PC-9 (cell line): Measurements from ENCODE around the gene CDX1. TPM values are rescaled to one million over a fixed set of nuclear protein-coding genes. Genes with fewer than 3 reads are reported as not detected.

Experiments used
- BruUV-seq: library from RNA; stranded (reverse); fragments of 400-500 nt; replicated peaks from 2 replicates; lab custom pipeline; 2021; lab: Mats Ljungman, UMichigan
- CTCF ChIA-PET: fragments of 300-600 bp; sonication (Branson Sonifier 250); formaldehyde crosslinking; loops from one replicate; lab custom pipeline; 2022; ENCODE audit warnings: antibody characterized with exemption; lab: Charles Lee
- POLR2A ChIA-PET: fragments of 300-600 bp; sonication (Branson Sonifier 250); formaldehyde crosslinking; loops from one replicate; lab custom pipeline; 2022; ENCODE audit warnings: antibody characterized with exemption; ENCODE audit not compliant: unreplicated experiment; lab: Charles Lee
- DNase-seq, 2 experiments: peaks; one replicate each; pipeline versions ENCODE4 v3.0.0 to v3.0.0-alpha.2; 2015 to 2022; ENCODE audit warnings: mixed read lengths in 1 of 2
- H2AFZ ChIP-seq: fragments of 200-600 bp; sonication (generic); 2 replicates; pipeline ENCODE4 v1.8.1; 2017; ENCODE audit warnings: antibody characterized with exemption
- H3F3A ChIP-seq: fragments of 200-600 bp; sonication (generic); 2 replicates; pipeline ENCODE4 v1.8.1; 2017; ENCODE audit warnings: antibody characterized with exemption, mild to moderate bottlenecking, low read depth; ENCODE audit not compliant: insufficient read depth
- H3K27ac ChIP-seq: fragments of 200-600 bp; sonication (generic); 2 replicates; pipeline ENCODE4 v1.6.1; 2016; ENCODE audit warnings: mixed run types
- H3K27me3 ChIP-seq: fragments of 200-600 bp; sonication (generic); 2 replicates; pipeline ENCODE4 v1.6.1; 2016; ENCODE audit warnings: low read depth, mixed run types; ENCODE audit not compliant: insufficient read depth
- H3K36me3 ChIP-seq: fragments of 200-600 bp; sonication (generic); 2 replicates; pipeline ENCODE4 v1.6.1; 2016; ENCODE audit warnings: low read depth, mixed run types
- H3K4me1 ChIP-seq: fragments of 200-600 bp; sonication (generic); replicated peaks from 2 replicates; pipeline ENCODE4 v1.6.1; 2016; ENCODE audit warnings: mixed run types; ENCODE audit not compliant: insufficient read depth
- H3K4me2 ChIP-seq: fragments of 200-600 bp; sonication (generic); 2 replicates; pipeline ENCODE4 v1.6.1; 2017; ENCODE audit warnings: mixed run types
- H3K4me3 ChIP-seq: fragments of 200-600 bp; sonication (generic); 2 replicates; pipeline ENCODE4 v1.6.1; 2016; ENCODE audit warnings: mixed run types
- H3K79me2 ChIP-seq: fragments of 200-600 bp; sonication (generic); 2 replicates; pipeline ENCODE4 v1.6.1; 2017; ENCODE audit warnings: low read depth, mixed run types
- H3K9me2 ChIP-seq: fragments of 200-600 bp; sonication (generic); 2 replicates; pipeline ENCODE4 v1.8.1; 2017; ENCODE audit warnings: mild to moderate bottlenecking; ENCODE audit not compliant: insufficient read depth
- H3K9me3 ChIP-seq: fragments of 200-600 bp; sonication (generic); 2 replicates; pipeline ENCODE4 v1.8.1; 2016; ENCODE audit warnings: low read depth; ENCODE audit not compliant: insufficient read depth
- H4K20me1 ChIP-seq: fragments of 200-600 bp; sonication (generic); 2 replicates; pipeline ENCODE4 v1.8.1; 2017; ENCODE audit not compliant: insufficient read depth
- EZH2 ChIP-seq: fragments of 200-600 bp; sonication (generic); IDR thresholded peaks from 2 replicates; pipeline ENCODE4 v1.8.0; 2017; ENCODE audit warnings: antibody characterized with exemption, low read depth
- intact Hi-C: fragments of 100-400 bp; cut with micrococcal nuclease; formaldehyde crosslinking; loops from one replicate; pipeline ENCODE4 v1.10.0; 2022; ENCODE audit not compliant: unreplicated experiment
- total RNA-seq: library from RNA; stranded (reverse); gene quantifications from 2 replicates; pipeline ENCODE4 v1.2.3, GENCODE V29; 2021
- TF ChIP-seq, protein P1 (sequence below): fragments of 200-600 bp; sonication (generic); conservative IDR thresholded peaks from 2 replicates; pipeline ENCODE4 v1.6.1; 2017; ENCODE audit warnings: mixed run types, antibody characterized with exemption, mild to moderate bottlenecking, moderate library complexity

The CDX1 gene
- total RNA-seq, 1 experiment from 2014 or later, result not detected

DNA sequence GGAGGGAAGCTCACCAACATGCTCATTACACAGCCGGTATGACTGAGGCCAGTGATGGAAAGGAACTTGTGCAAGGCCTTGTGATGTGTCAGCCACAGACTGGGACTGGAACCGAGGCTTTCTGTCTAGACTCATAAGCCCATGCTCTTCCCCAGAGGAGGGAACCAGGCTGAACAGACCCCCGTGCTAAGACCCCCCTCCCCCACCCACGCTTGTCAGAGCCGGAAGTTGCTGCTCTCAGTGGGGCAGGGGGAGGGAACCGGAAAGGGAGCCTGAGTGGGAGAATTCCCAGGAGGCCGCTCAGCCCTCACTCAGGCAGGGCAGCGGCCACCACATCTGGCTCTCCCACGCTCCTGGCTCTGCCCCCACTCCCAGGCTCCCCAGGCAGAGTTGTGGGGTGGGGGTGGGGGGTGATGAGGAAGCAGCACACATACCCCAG, 6.8 kb upstream of the CDX1 start:
- H3K4me1 ChIP-seq, result no peaks in the 10 kb centered on the region; the same call in 1 of the 2 replicates
- no peak overlapping the region for H3K27ac ChIP-seq
- H3K9me2 ChIP-seq, result no peaks in the 10 kb centered on the region
- H3K36me3 ChIP-seq, result no peaks in the 10 kb centered on the region
- no peak for TF ChIP-seq EZH2
- TF ChIP-seq, protein P1, sequence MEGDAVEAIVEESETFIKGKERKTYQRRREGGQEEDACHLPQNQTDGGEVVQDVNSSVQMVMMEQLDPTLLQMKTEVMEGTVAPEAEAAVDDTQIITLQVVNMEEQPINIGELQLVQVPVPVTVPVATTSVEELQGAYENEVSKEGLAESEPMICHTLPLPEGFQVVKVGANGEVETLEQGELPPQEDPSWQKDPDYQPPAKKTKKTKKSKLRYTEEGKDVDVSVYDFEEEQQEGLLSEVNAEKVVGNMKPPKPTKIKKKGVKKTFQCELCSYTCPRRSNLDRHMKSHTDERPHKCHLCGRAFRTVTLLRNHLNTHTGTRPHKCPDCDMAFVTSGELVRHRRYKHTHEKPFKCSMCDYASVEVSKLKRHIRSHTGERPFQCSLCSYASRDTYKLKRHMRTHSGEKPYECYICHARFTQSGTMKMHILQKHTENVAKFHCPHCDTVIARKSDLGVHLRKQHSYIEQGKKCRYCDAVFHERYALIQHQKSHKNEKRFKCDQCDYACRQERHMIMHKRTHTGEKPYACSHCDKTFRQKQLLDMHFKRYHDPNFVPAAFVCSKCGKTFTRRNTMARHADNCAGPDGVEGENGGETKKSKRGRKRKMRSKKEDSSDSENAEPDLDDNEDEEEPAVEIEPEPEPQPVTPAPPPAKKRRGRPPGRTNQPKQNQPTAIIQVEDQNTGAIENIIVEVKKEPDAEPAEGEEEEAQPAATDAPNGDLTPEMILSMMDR, result no peak
- ChIA-PET CTCF (interaction anchor here (0.5 to 0.6 kb wide), 2 partner anchors 237 to 313 kb away, joined by 3 read pairs; no protein-coding TSS in a partner anchor), POLR2A (no interaction called here)
- H4K20me1 ChIP-seq, result no peaks in the 10 kb centered on the region
- no peaks in the 10 kb centered on the region for H3K79me2 ChIP-seq
- H3K9me3 ChIP-seq, result no peaks in the 10 kb centered on the region
- BruUV-seq, result no TSS peak
- H3K4me2 ChIP-seq, result no peak overlapping the region
- intact Hi-C loops, result loop anchor here (2.0 kb wide), 1 partner anchor 49 kb away; no protein-coding TSS in a partner anchor
- DNase-seq, result no peak
- 0 out of 2 replicates have a peak, but pooled peaks cover 4% of the 10 kb centered on the region for H3F3A ChIP-seq
- H2AFZ ChIP-seq, result no peak overlapping the region
- H3K27me3 ChIP-seq, result peaks cover 9% of the 10 kb centered on the region; the same call in 1 of the 2 replicates
- no peak overlapping the region for H3K4me3 ChIP-seq

DNA sequence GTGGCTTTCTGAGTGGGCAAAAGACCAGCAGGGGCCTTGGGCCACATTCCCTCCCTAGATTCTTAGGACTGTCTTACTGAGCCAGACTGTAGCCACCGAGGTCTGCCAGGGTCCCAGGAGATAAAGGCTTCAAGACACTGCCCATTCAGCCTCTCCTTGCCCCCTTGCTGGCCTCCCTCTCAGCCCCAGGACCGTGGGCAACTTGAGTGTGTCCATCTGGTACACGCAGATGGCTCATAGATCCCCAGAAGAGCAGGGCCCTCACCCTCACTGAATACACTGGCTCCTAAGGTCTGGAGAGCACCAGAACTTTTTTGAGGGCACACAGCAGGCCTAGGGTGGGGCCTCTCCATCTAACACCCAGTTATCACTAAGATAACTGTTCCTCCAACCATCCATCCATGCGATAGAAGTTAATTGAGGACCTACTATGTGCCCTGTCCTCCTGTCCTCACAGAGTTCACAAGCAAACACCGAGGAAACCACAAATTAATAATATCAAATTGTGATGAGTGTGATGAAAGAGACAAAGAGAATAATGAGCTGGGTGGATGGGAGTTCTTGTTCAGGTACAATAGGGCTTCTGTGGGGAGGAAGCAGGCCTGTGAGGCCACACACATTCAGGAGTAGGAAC, 6.0 kb upstream of the CDX1 start:
- Histone ChIP-seq H3K36me3 (no peaks in the 10 kb centered on the region), H3K4me3 (no peak overlapping the region), H4K20me1 (no peaks in the 10 kb centered on the region), H3K4me2 (no peak overlapping the region), H2AFZ (no peak overlapping the region), H3F3A (0 out of 2 replicates have a peak, but pooled peaks cover 4% of the 10 kb centered on the region), H3K27ac (no peak overlapping the region), H3K9me2 (no peaks in the 10 kb centered on the region), H3K79me2 (no peaks in the 10 kb centered on the region), H3K4me1 (no peaks in the 10 kb centered on the region; the same call in 1 of the 2 replicates), H3K9me3 (no peaks in the 10 kb centered on the region), H3K27me3 (peaks cover 6% of the 10 kb centered on the region; the same call in 1 of the 2 replicates)
- no peak for TF ChIP-seq EZH2
- TF ChIP-seq, protein P1, result no peak
- ChIA-PET POLR2A (no interaction called here), CTCF (no interaction called here)
- no peak for DNase-seq
- intact Hi-C loops, result loop anchor here (1.0 to 2.0 kb wide), 6 partner anchors 30 to 326 kb away; no protein-coding TSS in a partner anchor
- BruUV-seq, result no TSS peak

DNA sequence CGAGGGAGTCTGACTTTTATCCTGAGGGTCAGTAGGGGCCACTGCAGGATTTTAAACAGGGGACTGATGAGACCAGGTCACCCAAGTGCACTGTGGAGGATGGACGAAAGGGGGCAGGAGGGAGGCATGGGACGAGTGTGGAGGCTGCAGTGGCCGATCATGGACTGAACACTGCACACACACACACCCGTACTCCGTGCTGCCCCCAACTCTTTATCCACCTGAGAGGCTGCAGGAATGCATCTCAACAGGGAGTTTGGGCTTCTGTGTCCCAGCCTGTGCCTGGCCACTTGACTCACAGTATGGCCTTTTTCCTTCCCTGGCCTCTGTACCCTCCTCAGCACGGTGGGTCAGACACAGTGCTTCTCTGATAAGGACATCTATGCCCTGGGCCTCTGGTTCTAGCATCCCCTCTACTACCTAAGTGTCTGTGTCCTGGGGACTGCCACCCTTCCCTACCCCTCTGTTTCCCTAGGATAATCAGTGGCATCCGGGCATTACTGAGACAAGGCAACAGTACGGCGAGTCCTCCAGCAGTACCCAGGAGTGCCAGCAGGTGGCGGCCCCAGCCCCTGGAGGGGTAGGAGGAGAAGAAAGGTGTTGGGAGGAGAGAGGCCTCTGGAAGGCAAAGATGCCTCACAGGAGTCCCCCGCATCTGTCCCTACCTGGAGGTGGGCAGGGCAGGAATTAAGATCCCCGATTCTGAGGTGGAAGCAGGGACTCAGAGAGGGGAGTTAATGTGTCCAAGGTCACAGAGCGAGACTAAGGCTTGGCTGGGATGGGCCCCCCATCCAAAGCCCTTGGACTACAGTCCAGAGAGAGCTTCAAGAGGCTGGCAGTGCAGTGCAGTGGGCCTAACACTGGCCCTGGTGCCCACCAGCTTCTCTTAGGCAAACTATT, 5.1 kb upstream of the CDX1 start:
- Histone ChIP-seq H3K36me3 (no peaks in the 10 kb centered on the region), H3K27me3 (no peaks in the 10 kb centered on the region), H3K4me3 (peak overlapping the region; percentile 18; the same call in 1 of the 2 replicates), H3K9me2 (no peaks in the 10 kb centered on the region), H3K4me2 (peak overlapping the region; percentile 65), H3K79me2 (no peaks in the 10 kb centered on the region), H3K27ac (no peak overlapping the region), H3K4me1 (no peaks in the 10 kb centered on the region; the same call in 1 of the 2 replicates), H3K9me3 (no peaks in the 10 kb centered on the region), H2AFZ (peak overlapping the region; percentile 65; the same call in 1 of the 2 replicates), H3F3A (0 out of 2 replicates have a peak, but pooled peaks cover 4% of the 10 kb centered on the region), H4K20me1 (no peaks in the 10 kb centered on the region)
- BruUV-seq, result no TSS peak
- intact Hi-C loops, result loop anchor here (1.0 to 2.0 kb wide), 6 partner anchors 31 to 327 kb away; no protein-coding TSS in a partner anchor
- no peak for TF ChIP-seq EZH2
- TF ChIP-seq, protein P1, result peak; percentile 96
- POLR2A ChIA-PET, result interaction anchor here (0.6 kb wide), 1 partner anchor 34 kb away, joined by 3 read pairs; no protein-coding TSS in a partner anchor
- DNase-seq, result peak; percentile 51 to 91
- CTCF ChIA-PET, result interaction anchor here (0.7 kb wide), 2 partner anchors 48 to 54 kb away, joined by 3 read pairs; no protein-coding TSS in a partner anchor
